ENCODE data around the gene FCHSD1.

Gene FCHSD1

DNA sequence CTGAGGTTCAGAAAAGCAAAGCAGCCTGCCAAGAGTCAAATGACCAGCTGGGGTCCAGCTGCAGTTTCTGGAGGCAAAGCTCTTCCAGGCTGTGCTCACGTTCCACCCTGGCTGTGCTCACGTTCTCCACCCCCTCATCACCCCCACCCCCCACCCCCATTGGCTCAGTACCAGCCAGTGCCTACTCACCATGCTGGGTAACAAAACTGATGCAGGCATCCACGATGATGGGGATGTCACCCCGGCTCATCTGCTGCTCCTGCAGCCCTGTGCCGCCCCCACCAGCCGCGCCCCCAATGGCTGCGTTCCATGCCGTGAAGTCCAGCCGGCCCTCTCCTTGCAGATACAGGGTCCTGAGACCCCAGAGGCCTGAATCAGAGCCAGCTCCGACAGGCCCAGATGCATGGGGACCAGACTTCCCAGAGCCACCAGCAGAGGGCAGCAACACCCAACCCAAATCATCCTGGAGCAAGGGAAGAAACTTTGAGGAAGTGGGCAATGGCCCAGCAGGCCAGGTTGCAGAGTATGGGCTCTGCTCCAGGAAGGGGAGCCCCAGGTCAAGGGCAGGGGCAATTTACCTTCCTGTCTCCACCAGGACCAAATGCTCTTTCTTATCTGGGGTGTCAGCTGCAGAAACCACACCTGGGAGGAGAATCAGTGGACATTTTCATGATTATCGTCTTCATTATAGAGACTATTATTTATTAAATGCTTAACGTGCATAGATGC lies 13.7 kb upstream of the FCHSD1 start:
- H3K36me3 Mint-ChIP-seq (ENCODE audit: low read depth): peaks cover 19% of the 10 kb centered on the region
- H3K27me3 Mint-ChIP-seq: no peaks in the 10 kb centered on the region
- peaks cover 11% of the 10 kb centered on the region for H3K4me1 Mint-ChIP-seq (ENCODE audit: low read depth)
- no peaks in the 10 kb centered on the region for H3K9me3 Mint-ChIP-seq
- H3K4me3 Mint-ChIP-seq: no peak overlapping the region
- intact Hi-C loops (cut with micrococcal nuclease): no loop called here
- no peak overlapping the region for H3K27ac Mint-ChIP-seq

DNA sequence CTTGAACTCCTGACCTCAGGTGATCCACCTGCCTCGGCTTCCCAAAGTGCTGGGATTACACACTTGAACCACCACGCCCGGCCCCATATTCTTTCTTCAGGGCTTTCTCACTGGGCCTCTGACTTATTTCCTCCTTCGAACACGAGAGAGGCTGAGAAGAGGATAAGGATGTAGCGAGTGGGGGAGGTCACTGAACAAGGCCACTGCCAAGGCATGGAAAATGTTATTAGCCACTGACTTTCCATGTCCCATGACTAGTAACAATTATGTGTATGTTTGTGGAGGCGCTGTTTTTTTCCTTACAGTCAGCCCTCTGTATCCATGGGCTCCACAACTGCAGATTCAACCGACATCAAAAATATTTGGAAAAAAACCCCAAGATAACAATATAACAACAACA lies 12.3 kb upstream of the FCHSD1 start:
- Mint-ChIP-seq H3K27ac (no peak overlapping the region), H3K9me3 (no peaks in the 10 kb centered on the region), H3K27me3 (no peaks in the 10 kb centered on the region), H3K4me1 (ENCODE audit: low read depth) (peaks cover 5% of the 10 kb centered on the region), H3K36me3 (ENCODE audit: low read depth) (peaks cover 10% of the 10 kb centered on the region), H3K4me3 (no peak overlapping the region)
- intact Hi-C loops (cut with micrococcal nuclease): no loop called here

DNA sequence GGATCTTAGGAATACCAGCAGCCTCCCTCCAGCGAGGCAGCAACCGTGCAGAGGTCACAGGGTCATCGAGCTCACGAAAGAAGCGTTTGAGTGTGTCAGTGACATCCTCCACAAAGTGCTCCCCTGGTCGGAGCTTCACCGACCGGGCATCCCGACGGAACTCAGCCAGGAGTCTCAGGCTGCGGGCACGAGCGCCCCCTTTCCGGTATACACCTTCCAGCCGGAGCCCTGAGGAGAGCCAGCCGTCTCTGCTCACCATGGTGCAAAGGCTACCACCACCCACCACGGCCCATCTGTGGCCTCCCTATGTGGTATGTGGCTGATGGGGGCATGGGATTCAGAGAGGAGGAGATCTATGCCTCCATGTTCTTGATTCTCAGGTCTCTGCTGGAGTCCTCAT lies 10.8 kb upstream of the FCHSD1 start:
- intact Hi-C loops (cut with micrococcal nuclease): no loop called here
- Mint-ChIP-seq H3K9me3 (no peaks in the 10 kb centered on the region), H3K27me3 (no peaks in the 10 kb centered on the region)

DNA sequence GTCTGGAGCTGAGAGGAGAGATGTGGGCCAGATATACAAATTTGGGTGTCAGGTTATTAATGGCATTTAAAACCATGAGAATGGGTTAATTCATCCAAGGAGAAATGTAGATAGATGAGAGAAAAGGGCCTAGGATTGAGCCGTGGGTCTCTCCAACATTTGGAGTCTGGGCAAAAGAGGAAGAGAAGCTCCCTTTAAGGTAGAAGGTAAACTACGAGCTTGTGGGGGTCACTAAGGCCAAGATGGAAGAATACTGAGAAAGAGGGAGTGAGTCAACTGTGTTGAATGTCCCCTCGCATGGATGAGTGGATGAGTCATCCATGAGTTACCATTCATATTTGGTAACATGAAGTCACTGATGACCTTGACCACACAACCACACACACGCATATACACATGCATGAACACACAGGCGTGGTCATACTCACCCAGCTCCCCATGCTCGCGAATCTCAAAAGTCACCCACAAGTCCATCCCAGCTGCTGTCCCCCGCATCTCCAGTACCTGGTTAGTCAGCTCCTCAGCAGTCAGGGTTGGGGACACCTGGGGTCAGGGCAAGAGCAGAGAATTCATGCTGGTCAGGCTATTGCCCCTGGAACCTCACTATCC lies 6.8 kb upstream of the FCHSD1 start:
- no peaks in the 10 kb centered on the region for H3K9me3 Mint-ChIP-seq
- H3K36me3 Mint-ChIP-seq (ENCODE audit: low read depth): peaks cover 31% of the 10 kb centered on the region
- no peaks in the 10 kb centered on the region for H3K4me1 Mint-ChIP-seq (ENCODE audit: low read depth)
- H3K4me3 Mint-ChIP-seq: no peak overlapping the region
- no peak overlapping the region for H3K27ac Mint-ChIP-seq
- no peaks in the 10 kb centered on the region for H3K27me3 Mint-ChIP-seq
- intact Hi-C loops (cut with micrococcal nuclease): no loop called here

More for the DNA sequence above, 10.8 kb upstream of the FCHSD1 start:
- Mint-ChIP-seq H3K27ac (no peak overlapping the region), H3K4me3 (no peak overlapping the region), H3K4me1 (ENCODE audit: low read depth) (peaks cover 5% of the 10 kb centered on the region), H3K36me3 (ENCODE audit: low read depth) (peaks cover 21% of the 10 kb centered on the region)

DNA sequence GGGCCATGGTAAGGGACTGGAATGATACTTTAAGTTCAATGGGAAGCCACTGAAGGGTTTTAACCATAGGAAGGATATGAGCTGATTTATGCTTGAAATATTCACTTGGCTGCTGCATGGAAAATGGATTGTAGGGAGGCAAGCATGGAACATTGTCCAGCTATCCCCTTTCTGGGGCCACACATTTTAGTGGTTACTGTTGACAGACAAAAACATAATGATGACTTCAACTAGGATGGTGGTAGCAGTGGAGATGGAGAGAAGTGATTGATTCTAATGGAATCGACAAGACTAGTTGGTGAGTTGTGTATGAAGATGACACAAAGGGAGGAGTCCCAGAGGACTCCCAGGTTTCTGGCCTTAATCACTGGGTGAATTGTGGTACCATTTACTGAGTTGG lies 6.2 kb upstream of the FCHSD1 start:
- intact Hi-C loops (cut with micrococcal nuclease): no loop called here
- H3K4me3 Mint-ChIP-seq: no peak overlapping the region
- peaks cover 3% of the 10 kb centered on the region for H3K27me3 Mint-ChIP-seq
- no peak overlapping the region for H3K27ac Mint-ChIP-seq
- peaks cover 4% of the 10 kb centered on the region for H3K4me1 Mint-ChIP-seq (ENCODE audit: low read depth)
- no peaks in the 10 kb centered on the region for H3K9me3 Mint-ChIP-seq
- H3K36me3 Mint-ChIP-seq (ENCODE audit: low read depth): peaks cover 31% of the 10 kb centered on the region

DNA sequence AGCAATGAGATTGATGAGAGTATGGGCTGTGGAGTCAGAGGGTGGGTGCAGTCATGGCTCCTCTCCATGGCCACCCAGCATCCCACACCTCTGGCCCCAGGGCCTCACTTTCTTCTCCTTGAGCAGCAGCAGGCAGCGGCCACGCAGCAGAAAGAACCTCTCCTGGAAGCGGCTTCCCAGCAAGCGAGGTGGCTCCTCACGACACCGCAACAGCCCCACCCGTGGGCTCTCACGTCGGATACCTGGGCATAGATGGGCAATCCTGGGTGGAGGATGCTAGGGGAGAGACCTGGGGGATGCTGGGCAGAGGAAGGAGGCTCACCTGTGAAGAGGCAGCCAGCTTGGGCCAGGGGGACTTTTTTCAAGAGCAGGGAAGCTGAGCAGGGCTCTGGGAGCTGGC lies 5.2 kb upstream of the FCHSD1 start:
- intact Hi-C loops (cut with micrococcal nuclease): no loop called here
- no peaks in the 10 kb centered on the region for H3K9me3 Mint-ChIP-seq
- no peak overlapping the region for H3K27ac Mint-ChIP-seq
- H3K4me1 Mint-ChIP-seq (ENCODE audit: low read depth): peaks cover 10% of the 10 kb centered on the region
- H3K27me3 Mint-ChIP-seq: peaks cover 7% of the 10 kb centered on the region
- no peak overlapping the region for H3K4me3 Mint-ChIP-seq
- H3K36me3 Mint-ChIP-seq (ENCODE audit: low read depth): peaks cover 31% of the 10 kb centered on the region

GRCh38 chr5:141655020-141655419 lies 3.8 kb upstream of the FCHSD1 start:
- Mint-ChIP-seq H3K4me3 (no peak overlapping the region), H3K27me3 (peaks cover 7% of the 10 kb centered on the region), H3K4me1 (ENCODE audit: low read depth) (peaks cover 23% of the 10 kb centered on the region), H3K9me3 (no peaks in the 10 kb centered on the region), H3K36me3 (ENCODE audit: low read depth) (peaks cover 38% of the 10 kb centered on the region), H3K27ac (no peak overlapping the region)
- intact Hi-C loops (cut with micrococcal nuclease): no loop called here

DNA sequence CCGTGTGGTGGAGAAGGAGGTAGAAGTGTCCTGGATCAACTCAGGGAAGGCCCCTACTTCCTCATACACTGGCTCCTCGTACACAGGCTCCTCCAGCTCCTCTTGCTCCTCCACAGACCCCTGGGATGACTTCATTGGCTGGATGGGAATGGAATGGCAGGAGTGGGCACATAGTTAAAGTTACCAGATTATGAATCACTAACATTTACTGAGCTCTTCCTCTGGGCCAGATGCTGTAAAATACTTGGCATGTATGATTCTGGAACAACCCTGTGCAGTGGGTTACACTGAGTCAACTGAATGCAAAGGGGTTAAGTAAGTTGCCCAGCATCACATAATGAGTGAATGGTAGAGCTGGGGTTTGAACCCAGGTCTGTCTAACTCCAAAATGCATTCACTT lies 3.1 kb upstream of the FCHSD1 start:
- intact Hi-C loops (cut with micrococcal nuclease): no loop called here
- H3K27me3 Mint-ChIP-seq: peaks cover 7% of the 10 kb centered on the region
- H3K9me3 Mint-ChIP-seq: no peaks in the 10 kb centered on the region
- no peak overlapping the region for H3K27ac Mint-ChIP-seq
- H3K4me3 Mint-ChIP-seq: no peak overlapping the region
- H3K36me3 Mint-ChIP-seq (ENCODE audit: low read depth): peaks cover 44% of the 10 kb centered on the region
- H3K4me1 Mint-ChIP-seq (ENCODE audit: low read depth): peaks cover 31% of the 10 kb centered on the region

DNA sequence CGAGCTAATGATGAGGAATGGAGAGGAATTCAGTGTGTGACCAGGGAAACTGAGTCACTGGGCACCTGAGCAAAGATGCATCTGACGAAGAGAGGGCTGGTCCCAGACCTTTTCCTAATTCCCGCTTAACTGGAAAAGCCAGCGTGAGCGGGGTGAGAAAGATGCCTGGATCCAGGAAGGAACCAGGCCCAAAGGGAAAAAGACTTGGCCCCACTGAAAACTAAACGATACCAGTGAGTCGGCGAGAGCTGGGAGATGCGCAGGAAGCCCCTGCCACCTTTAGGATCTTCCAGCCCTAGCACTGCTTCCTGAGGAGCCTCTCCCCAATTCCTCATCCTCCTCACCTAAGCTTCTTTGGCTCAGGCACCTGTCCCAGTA lies 499 bp upstream of the FCHSD1 start:
- Mint-ChIP-seq H3K4me1 (ENCODE audit: low read depth) (peaks cover 36% of the 10 kb centered on the region), H3K36me3 (ENCODE audit: low read depth) (peaks cover 49% of the 10 kb centered on the region), H3K4me3 (peak overlapping the region; percentile 99), H3K9me3 (no peaks in the 10 kb centered on the region), H3K27ac (peak overlapping the region; percentile 84), H3K27me3 (peaks cover 7% of the 10 kb centered on the region)
- intact Hi-C loops (cut with micrococcal nuclease): loop anchor here (1.0 kb wide), 1 partner anchor 17 kb away; no protein-coding TSS in a partner anchor

- H3K4me1 Mint-ChIP-seq (ENCODE audit: low read depth): peaks cover 36% of the 10 kb centered on the region
- no peaks in the 10 kb centered on the region for H3K9me3 Mint-ChIP-seq
- no peak overlapping the region for H3K4me3 Mint-ChIP-seq
- H3K27me3 Mint-ChIP-seq: peaks cover 7% of the 10 kb centered on the region
- intact Hi-C loops (cut with micrococcal nuclease): no loop called here
- peaks cover 49% of the 10 kb centered on the region for H3K36me3 Mint-ChIP-seq (ENCODE audit: low read depth)
- no peak overlapping the region for H3K27ac Mint-ChIP-seq
Observed at GRCh38 chr5:141649972-141650371, 1.2 kb downstream of the FCHSD1 start.

- H3K27me3 Mint-ChIP-seq: peaks cover 7% of the 10 kb centered on the region
- H3K9me3 Mint-ChIP-seq: no peaks in the 10 kb centered on the region
- H3K4me3 Mint-ChIP-seq: no peak overlapping the region
- intact Hi-C loops (cut with micrococcal nuclease): no loop called here
- H3K36me3 Mint-ChIP-seq (ENCODE audit: low read depth): peaks cover 56% of the 10 kb centered on the region
- H3K4me1 Mint-ChIP-seq (ENCODE audit: low read depth): peaks cover 36% of the 10 kb centered on the region
- no peak overlapping the region for H3K27ac Mint-ChIP-seq
Observed at GRCh38 chr5:141649056-141649688, 2.0 kb downstream of the FCHSD1 start.

- Mint-ChIP-seq H3K36me3 (ENCODE audit: low read depth) (peaks cover 63% of the 10 kb centered on the region), H3K4me3 (no peak overlapping the region), H3K27ac (no peak overlapping the region), H3K9me3 (no peaks in the 10 kb centered on the region), H3K4me1 (ENCODE audit: low read depth) (peaks cover 40% of the 10 kb centered on the region), H3K27me3 (peaks cover 7% of the 10 kb centered on the region)
- intact Hi-C loops (cut with micrococcal nuclease): no loop called here
Observed at GRCh38 chr5:141647851-141648250, 3.4 kb downstream of the FCHSD1 start.

GRCh38 chr5:141647242-141647641 lies 4.0 kb downstream of the FCHSD1 start:
- H3K4me3 Mint-ChIP-seq: no peak overlapping the region
- H3K36me3 Mint-ChIP-seq (ENCODE audit: low read depth): peaks cover 69% of the 10 kb centered on the region
- peaks cover 40% of the 10 kb centered on the region for H3K4me1 Mint-ChIP-seq (ENCODE audit: low read depth)
- no peak overlapping the region for H3K27ac Mint-ChIP-seq
- intact Hi-C loops (cut with micrococcal nuclease): no loop called here
- H3K9me3 Mint-ChIP-seq: no peaks in the 10 kb centered on the region
- peaks cover 4% of the 10 kb centered on the region for H3K27me3 Mint-ChIP-seq

DNA sequence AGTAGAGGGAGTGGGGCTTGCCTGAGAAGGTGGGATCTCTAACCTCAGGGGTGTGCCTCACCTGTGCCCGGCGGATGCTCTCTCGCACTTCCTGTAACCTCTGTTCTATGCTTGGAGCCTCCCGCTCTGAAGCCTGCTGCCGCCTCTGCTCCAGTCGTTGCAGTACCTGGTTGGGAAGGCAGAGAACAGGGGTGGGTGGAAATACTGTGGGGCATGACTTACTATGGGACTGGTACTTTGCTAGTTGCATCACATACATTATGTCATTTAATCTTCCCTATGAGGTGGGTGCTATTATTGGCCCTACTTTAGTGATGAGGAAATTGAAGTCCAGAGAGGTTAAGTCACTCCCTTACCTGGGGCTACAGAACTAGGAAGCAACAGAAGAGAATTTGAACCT lies 5.2 kb downstream of the FCHSD1 start:
- H3K36me3 Mint-ChIP-seq (ENCODE audit: low read depth): peaks cover 71% of the 10 kb centered on the region
- peaks cover 44% of the 10 kb centered on the region for H3K4me1 Mint-ChIP-seq (ENCODE audit: low read depth)
- no peak overlapping the region for H3K4me3 Mint-ChIP-seq
- no peaks in the 10 kb centered on the region for H3K27me3 Mint-ChIP-seq
- no peaks in the 10 kb centered on the region for H3K9me3 Mint-ChIP-seq
- H3K27ac Mint-ChIP-seq: no peak overlapping the region
- intact Hi-C loops (cut with micrococcal nuclease): no loop called here
